Stimulated activated CD4-positive, alpha-beta T cell treated with anti-CD3 and anti-CD28 coated beads, Interleukin-15, amount 100 ng/mL, for 48 hours (primary cell): ENCODE results near the gene STYXL1.
"Not testable (repeated sequence)": the region's sequence is repeated elsewhere in the genome, so short reads cannot be mapped to it uniquely, and the experiment has no call there.

ENCODE experiments used
- DNase-seq, 2 donors: peaks; one replicate each; pipeline ENCODE4 v3.0.0-alpha.2; 2020; ENCODE audit warnings: low read depth in 2 of 2

Gene STYXL1, protein sequence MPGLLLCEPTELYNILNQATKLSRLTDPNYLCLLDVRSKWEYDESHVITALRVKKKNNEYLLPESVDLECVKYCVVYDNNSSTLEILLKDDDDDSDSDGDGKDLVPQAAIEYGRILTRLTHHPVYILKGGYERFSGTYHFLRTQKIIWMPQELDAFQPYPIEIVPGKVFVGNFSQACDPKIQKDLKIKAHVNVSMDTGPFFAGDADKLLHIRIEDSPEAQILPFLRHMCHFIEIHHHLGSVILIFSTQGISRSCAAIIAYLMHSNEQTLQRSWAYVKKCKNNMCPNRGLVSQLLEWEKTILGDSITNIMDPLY

DNA sequence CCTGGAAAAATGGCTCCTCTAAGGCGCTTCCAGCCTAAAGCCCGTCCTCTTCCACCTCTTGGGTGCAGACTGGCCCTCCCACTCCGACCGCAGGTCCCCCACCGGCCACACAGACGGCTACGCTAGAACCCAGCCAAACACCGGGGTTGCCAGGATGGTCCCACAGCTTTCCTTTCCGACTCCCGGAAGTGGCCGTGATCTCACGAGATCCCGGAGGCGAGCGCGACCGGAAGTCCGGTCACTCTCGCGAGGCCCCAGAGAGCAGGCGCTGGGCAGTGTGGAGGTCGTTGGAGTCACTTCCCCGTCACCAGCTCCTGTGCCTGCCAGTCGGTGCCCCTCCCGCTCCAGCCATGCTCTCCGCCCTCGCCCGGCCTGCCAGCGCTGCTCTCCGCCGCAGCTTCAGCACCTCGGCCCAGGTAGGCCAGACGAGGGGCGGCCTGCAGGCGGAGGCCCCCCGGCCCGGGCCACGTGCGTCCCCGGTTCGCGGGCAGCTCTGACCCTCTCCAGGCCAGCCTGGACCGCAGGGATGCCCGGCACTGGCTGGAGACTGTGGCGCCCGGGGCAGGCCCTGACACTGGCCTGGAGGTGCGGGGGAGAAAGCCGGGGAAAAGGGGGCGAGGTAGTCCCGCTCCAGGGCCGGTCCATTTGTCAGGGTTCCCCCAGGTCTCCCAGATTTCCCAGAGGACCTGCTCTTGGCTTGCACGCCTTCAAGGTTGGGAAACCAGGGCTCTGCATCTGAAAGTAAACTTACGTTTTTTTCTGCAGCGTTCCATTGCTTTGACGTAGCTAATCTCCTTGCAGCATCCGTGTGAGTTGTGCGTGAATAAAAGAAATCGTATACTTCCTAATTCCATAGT, at the start of gene STYXL1, which contains the start of gene MDH2:
TSS of gene STYXL1 (minus strand) at position 190 of the 857 bp plus-strand sequence. CDS start 17,477 bp downstream, outside the sequence.
TSS of gene MDH2 (plus strand) at position 296 of the 857 bp plus-strand sequence. CDS start at position 351, 55 bp downstream.
- peak; percentile 86 to 88 for DNase-seq

DNA sequence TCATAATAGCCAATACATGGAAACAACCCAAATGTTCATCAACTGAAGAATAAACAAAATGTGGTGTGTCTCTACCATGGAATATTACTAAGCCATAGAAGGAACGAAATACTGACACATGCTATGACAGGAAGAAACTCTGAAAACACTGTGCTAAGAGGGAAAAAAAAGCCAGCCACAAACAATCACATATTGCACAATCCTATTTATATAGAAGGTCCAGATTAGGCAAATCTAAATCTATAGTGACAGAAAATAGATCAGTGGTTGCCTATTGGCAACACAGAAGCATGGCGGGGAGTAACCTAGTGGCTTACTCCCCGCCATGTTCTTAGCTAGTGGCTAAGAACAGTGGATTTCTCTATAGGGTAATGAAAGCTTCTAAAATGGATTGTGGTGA, 48.1 kb upstream of the STYXL1 start:
- DNase-seq = no peak

GRCh38 chr7:76094326-76094725, 46.5 kb upstream of the STYXL1 start:
- DNase-seq = not testable (repeated sequence)

GRCh38 chr7:76093531-76093930, 45.7 kb upstream of the STYXL1 start:
- DNase-seq = not testable (repeated sequence)

GRCh38 chr7:76091506-76091905, 43.7 kb upstream of the STYXL1 start:
- DNase-seq = no peak

GRCh38 chr7:76089865-76090475, 42.2 kb upstream of the STYXL1 start:
- no peak for DNase-seq

DNA sequence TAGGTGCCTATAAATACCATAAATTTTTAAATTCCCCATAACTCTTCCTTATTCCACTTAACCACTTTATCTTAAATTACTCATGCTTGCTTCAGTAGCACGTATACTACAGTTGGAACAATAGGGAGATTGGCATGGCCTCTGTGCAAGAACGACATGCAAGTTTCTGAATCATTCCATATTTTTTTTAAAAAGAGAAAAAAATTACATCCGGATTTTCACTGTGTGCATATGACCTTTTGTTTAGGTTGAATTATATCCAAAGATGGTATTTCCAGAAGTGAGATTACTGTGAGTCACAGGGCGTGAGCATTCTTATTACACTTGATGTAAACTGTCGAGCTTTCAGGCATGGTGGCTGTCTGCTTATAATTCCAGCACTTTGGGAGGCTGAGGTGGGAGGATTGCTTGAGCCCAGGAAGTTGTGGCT, 39.6 kb upstream of the STYXL1 start:
- not testable (repeated sequence) for DNase-seq

DNA sequence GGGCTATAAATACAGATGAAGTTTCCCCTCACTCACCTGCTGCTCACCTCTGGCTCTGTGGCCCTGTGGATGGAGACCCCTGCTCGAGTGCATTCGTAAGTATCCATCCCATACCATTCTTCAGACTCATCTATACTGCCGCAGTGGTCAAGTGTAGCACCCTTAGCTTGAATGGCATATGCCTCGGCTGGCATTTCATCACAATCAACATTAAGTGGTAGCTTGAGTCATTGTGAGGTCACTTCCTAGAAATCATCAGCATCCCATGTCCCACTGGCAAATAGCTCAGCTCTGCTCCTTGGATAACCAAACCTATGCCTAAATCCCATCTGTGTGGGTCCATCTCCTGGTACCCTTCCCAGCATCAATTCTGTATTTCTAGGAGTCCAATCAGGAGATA, 38.3 kb upstream of the STYXL1 start:
- DNase-seq = no peak

GRCh38 chr7:76084115-76084514, 36.3 kb upstream of the STYXL1 start:
- not testable (repeated sequence) for DNase-seq

DNA sequence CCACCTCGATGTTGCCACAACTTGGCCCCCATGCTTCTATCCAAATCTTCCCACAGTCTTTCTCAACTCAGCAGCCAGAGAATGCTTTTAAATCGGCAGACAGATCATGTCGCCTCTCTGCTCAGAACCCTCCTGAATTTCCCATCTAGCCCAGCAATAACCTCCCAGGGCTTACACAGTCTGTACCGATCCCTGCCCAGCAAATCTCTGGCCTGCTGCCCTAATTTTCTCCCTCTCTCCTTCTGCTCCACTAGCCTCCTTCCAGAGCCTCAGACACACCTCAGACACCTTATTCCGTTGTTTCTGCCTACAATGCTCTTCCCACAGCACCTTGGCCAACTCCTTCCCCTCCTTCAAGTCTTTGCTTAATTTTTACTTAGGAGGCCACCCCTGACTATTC, 32.4 kb upstream of the STYXL1 start:
- no peak for DNase-seq

GRCh38 chr7:76077435-76077834, 29.6 kb upstream of the STYXL1 start:
- DNase-seq = no peak

DNA sequence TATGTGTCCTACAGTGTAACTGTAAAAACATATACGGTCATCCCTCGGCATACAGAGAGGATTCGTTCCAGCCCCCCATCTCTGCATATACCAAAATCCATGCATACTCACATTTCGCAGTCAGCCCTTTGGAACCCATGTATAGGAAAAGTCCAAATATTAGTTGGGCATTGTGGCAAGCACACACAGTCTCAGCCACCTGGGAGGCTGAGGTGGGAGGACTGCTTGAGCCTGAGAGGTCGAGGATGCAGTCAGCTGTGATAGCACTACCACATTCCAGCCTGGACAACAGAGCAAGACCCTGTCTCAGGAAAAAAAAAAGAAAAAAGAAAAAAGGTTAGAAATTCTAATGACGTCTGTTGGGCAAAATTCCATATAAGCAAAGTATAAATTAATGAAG, 29.2 kb upstream of the STYXL1 start:
- DNase-seq = no peak

DNA sequence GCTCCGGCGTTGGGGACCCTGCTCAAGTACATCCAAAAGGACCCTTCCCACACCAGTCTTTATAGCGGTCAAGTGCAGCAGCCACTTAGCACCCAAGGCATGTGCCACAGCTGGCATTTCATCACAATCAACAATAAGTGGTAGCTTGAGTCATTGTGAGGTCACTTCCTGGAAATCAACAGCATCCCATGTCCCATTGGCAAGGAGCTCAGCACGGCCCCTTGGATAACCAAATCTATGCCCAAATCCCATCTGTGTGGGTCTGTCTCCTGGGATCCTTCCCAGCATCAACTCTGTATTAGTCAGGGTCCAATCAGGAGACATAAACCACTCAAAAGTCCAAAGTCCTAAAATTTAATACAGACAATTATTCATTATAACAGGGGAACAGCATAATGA, 27.2 kb upstream of the STYXL1 start:
- no peak for DNase-seq

GRCh38 chr7:76074306-76074971, 26.6 kb upstream of the STYXL1 start:
- DNase-seq = no peak

- DNase-seq = no peak
Observed at GRCh38 chr7:76073335-76073990, 25.7 kb upstream of the STYXL1 start.

GRCh38 chr7:76072243-76073148, 24.7 kb upstream of the STYXL1 start:
- no peak for DNase-seq

- DNase-seq = no peak
Observed at GRCh38 chr7:76071316-76072242, 23.8 kb upstream of the STYXL1 start.

DNA sequence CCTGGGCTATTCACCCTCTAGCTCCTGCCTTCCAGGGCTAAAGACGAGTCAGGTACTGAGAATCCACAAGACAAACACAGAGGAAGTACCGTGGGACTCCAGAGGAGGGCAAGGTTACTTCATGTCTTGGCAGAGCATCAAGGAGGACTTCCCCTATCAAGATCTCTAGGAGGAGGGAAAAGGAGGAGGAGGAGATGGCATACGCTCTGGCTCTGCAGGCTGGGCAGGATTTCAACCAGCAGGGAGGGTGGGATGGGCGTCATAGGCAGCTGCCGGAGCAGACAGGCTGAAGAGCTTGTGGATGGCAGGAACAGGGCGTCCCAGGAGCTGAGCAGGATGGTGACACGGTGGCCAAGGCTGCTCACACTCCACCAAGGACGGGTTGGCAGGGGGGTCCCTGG, 21.4 kb upstream of the STYXL1 start:
- no peak for DNase-seq
